BJ (cell line): ENCODE data around the gene GANC. TPM values are rescaled to one million over a fixed set of nuclear protein-coding genes. Genes with fewer than 3 reads are reported as not detected.

Experiments
- CTCF ChIA-PET: fragments of 350-600 bp; formaldehyde crosslinking; extraction: SDS; loops from one replicate; lab custom pipeline; 2021; ENCODE audit warnings: antibody characterized with exemption, inconsistent platforms; lab: Yijun Ruan, JAX
- POLR2A ChIA-PET: fragments of 300-600 bp; sonication (Branson Sonifier 250); formaldehyde crosslinking; extraction: SDS; loops from one replicate; lab custom pipeline; 2021; ENCODE audit warnings: antibody characterized with exemption; lab: Charles Lee
- DNase-seq: peaks from one replicate; pipeline ENCODE4 v3.0.0-alpha.2; 2011; ENCODE audit warnings: low read depth
- H3K27me3 ChIP-seq: 2 replicates; pipeline ENCODE4 v1.6.0; 2011; ENCODE audit warnings: low read length; ENCODE audit not compliant: control insufficient read depth, insufficient read depth
- H3K36me3 ChIP-seq: 2 replicates; pipeline ENCODE4 v1.5.1; 2011; ENCODE audit warnings: low read length; ENCODE audit not compliant: control insufficient read depth, insufficient read depth
- H3K4me3 ChIP-seq: 2 replicates; pipeline ENCODE4 v1.5.1; 2011; ENCODE audit warnings: low read depth, mild to moderate bottlenecking, control low read depth, low read length
- CTCF ChIP-seq: IDR thresholded peaks from 2 replicates; pipeline ENCODE4 v1.5.1; 2011; ENCODE audit warnings: low read depth, mild to moderate bottlenecking, control low read depth, inconsistent platforms, low read length, moderate library complexity; ENCODE audit not compliant: insufficient read depth
- polyA plus RNA-seq: library from polyadenylated mRNA; depleted of rRNA; stranded (reverse); fragments of >200 nt; gene quantifications from 2 replicates; pipeline ENCODE4 v1.2.3, GENCODE V29; 2011

Gene GANC
- polyA plus RNA-seq, 1 experiment = 12.9 TPM

GRCh38 chr15:42368096-42368495 lies 95.1 kb downstream of the GANC start:
- no peak for TF ChIP-seq CTCF
- POLR2A ChIA-PET = no interaction called here
- H3K4me3 ChIP-seq = no peak overlapping the region
- H3K36me3 ChIP-seq = no peaks in the 10 kb centered on the region
- DNase-seq = no peak
- no peaks in the 10 kb centered on the region for H3K27me3 ChIP-seq
- CTCF ChIA-PET = interaction anchor here (1.8 kb wide), 1 partner anchor 19 kb away, joined by 5 read pairs; no protein-coding TSS in a partner anchor

- no peaks in the 10 kb centered on the region for H3K27me3 ChIP-seq
- ChIA-PET POLR2A (no interaction called here), CTCF (no interaction called here)
- no peak overlapping the region for H3K4me3 ChIP-seq
- no peak for DNase-seq
- no peaks in the 10 kb centered on the region; the same call in 1 of the 2 replicates for H3K36me3 ChIP-seq
- peak; percentile 14; the same call in 1 of the 2 replicates for TF ChIP-seq CTCF
Measured at GRCh38 chr15:42371096-42371495, 98.1 kb downstream of the GANC start.

- Histone ChIP-seq H3K4me3 (no peak overlapping the region), H3K27me3 (no peaks in the 10 kb centered on the region), H3K36me3 (no peaks in the 10 kb centered on the region; the same call in 1 of the 2 replicates)
- no peak for TF ChIP-seq CTCF
- POLR2A ChIA-PET = no interaction called here
- CTCF ChIA-PET = interaction anchor here (0.6 to 1.5 kb wide), 2 partner anchors 12 to 18 kb away, joined by 3 to 5 read pairs; no protein-coding TSS in a partner anchor
- DNase-seq = no peak
Measured at GRCh38 chr15:42373274-42373673, 100.3 kb downstream of the GANC start.

GRCh38 chr15:42373936-42374335 lies 100.9 kb downstream of the GANC start:
- Histone ChIP-seq H3K27me3 (no peaks in the 10 kb centered on the region), H3K4me3 (no peak overlapping the region), H3K36me3 (no peaks in the 10 kb centered on the region; the same call in 1 of the 2 replicates)
- no peak for TF ChIP-seq CTCF
- CTCF ChIA-PET = interaction anchor here (0.6 to 1.5 kb wide), 3 partner anchors 11 to 18 kb away, joined by 3 to 8 read pairs (median 3); no protein-coding TSS in a partner anchor
- POLR2A ChIA-PET = no interaction called here
- no peak for DNase-seq

- H3K27me3 ChIP-seq = no peaks in the 10 kb centered on the region
- TF ChIP-seq CTCF = no peak
- POLR2A ChIA-PET = no interaction called here
Measured at GRCh38 chr15:42374810-42375209, 101.8 kb downstream of the GANC start.

More at GRCh38 chr15:42374810-42375209, 101.8 kb downstream of the GANC start:
- no peak overlapping the region for H3K4me3 ChIP-seq
- no peaks in the 10 kb centered on the region; the same call in 1 of the 2 replicates for H3K36me3 ChIP-seq
- DNase-seq = no peak
- CTCF ChIA-PET = interaction anchor here (1.3 to 1.5 kb wide), 2 partner anchors 10 to 13 kb away, joined by 3 to 8 read pairs; no protein-coding TSS in a partner anchor
